ENCODE measurements around the gene ATP2B1. TPM values are rescaled to one million over a fixed set of nuclear protein-coding genes. Genes with fewer than 3 reads are reported as not detected.

ATP2B1 gene
- total and polyA plus RNA-seq, 2 of the 13 experiments (the other 11 are each of a cell fraction or from before 2014, with no cell fraction given), result 12.1 to 60.2 TPM

DNA sequence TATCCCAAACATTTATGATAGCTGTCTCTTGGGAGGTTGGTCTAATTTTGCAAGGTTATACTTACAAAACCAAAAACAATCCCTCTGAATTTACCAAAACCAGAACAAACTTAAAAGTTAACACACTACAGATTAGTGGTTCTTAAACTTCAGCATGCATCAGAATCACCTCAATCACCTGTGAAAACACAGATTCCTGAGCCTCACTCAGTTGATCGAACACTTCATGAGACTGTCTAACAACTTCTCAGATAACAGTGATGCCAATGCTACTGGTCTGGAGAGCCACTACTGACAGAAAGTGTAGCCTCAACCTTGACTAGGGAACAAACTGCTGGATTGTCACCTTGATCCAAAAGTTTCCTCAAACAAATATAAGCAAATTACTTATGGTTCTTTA lies 44.2 kb downstream of the ATP2B1 start:
- intact Hi-C loops (cut with micrococcal nuclease; ENCODE audit: unreplicated experiment) (no loop called here), in situ Hi-C loops (cut with HindIII; ENCODE audit: extremely low pct_ligation_motif_present, low pct_unique_long_range_greater_than_20kb) (no loop called here)
- H4K20me1 ChIP-seq (ENCODE audit: insufficient read depth, low read length), result peaks cover 3% of the 10 kb centered on the region
- 100% methylated on average over 1 of the region's 1 CpG for WGBS (ENCODE audit: low lambda C conversion rate)
- ChIA-PET CTCF (ENCODE audit: low intra/inter-chr PET ratio, low total read pairs) (no interaction called here), POLR2A (no interaction called here)
- BruUV-seq (replicated peaks), result no TSS peak
- peaks cover 71% of the 10 kb centered on the region for H3K79me2 ChIP-seq (ENCODE audit: insufficient read depth, low read length)
- DNase-seq (ENCODE audit: low spot score) (no peak), FAIRE-seq (no peak), ATAC-seq (no peak)
- H3K4me3 ChIP-seq (replicated peaks in 1 of 3; ENCODE audit: insufficient read depth in 1 of 3, low read depth in 2 of 3, low read length in 3 of 3), result no peak overlapping the region
- peak overlapping the region; percentile 2 for H3K27ac ChIP-seq (ENCODE audit: extremely low read length, insufficient read depth, low read length)
- TF ChIP-seq ATF1 (CRISPR knock-in tag; IDR thresholded peaks at IDR 0.05) (no peak), ZNF546 (CRISPR knock-in tag; conservative IDR thresholded peaks at IDR 0.05) (no peak), TMF1 (CRISPR knock-in tag; IDR thresholded peaks at IDR 0.05; ENCODE audit: low read depth) (no peak), YY1 (IDR thresholded peaks at IDR 0.05; ENCODE audit: insufficient read depth, insufficient replicate concordance, low read depth, low read length) (no peak), ZNF432 (CRISPR knock-in tag; IDR thresholded peaks at IDR 0.05; ENCODE audit: borderline replicate concordance) (no peak), RELA (CRISPR knock-in tag; IDR thresholded peaks at IDR 0.05) (no peak)
- TF ChIP-seq, protein P1, sequence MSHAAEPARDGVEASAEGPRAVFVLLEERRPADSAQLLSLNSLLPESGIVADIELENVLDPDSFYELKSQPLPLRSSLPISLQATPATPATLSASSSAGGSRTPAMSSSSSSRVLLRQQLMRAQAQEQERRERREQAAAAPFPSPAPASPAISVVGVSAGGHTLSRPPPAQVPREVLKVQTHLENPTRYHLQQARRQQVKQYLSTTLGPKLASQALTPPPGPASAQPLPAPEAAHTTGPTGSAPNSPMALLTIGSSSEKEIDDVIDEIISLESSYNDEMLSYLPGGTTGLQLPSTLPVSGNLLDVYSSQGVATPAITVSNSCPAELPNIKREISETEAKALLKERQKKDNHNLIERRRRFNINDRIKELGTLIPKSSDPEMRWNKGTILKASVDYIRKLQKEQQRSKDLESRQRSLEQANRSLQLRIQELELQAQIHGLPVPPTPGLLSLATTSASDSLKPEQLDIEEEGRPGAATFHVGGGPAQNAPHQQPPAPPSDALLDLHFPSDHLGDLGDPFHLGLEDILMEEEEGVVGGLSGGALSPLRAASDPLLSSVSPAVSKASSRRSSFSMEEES (CRISPR knock-in tag; IDR thresholded peaks at IDR 0.05), result no peak
- TF ChIP-seq, protein P2, sequence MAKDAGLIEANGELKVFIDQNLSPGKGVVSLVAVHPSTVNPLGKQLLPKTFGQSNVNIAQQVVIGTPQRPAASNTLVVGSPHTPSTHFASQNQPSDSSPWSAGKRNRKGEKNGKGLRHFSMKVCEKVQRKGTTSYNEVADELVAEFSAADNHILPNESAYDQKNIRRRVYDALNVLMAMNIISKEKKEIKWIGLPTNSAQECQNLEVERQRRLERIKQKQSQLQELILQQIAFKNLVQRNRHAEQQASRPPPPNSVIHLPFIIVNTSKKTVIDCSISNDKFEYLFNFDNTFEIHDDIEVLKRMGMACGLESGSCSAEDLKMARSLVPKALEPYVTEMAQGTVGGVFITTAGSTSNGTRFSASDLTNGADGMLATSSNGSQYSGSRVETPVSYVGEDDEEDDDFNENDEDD (CRISPR knock-in tag; IDR thresholded peaks at IDR 0.05; ENCODE audit: borderline replicate concordance), result no peak
- TF ChIP-seq, protein P3, sequence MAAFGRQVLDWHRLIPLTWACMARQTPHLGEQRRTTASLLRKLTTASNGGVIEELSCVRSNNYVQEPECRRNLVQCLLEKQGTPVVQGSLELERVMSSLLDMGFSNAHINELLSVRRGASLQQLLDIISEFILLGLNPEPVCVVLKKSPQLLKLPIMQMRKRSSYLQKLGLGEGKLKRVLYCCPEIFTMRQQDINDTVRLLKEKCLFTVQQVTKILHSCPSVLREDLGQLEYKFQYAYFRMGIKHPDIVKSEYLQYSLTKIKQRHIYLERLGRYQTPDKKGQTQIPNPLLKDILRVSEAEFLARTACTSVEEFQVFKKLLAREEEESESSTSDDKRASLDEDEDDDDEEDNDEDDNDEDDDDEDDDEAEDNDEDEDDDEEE (CRISPR knock-in tag; IDR thresholded peaks at IDR 0.05), result no peak
- no peak overlapping the region for H2AFZ ChIP-seq (ENCODE audit: low read length)
- H3K9me3 ChIP-seq (ENCODE audit: low read length), result no peaks in the 10 kb centered on the region
- no peaks in the 10 kb centered on the region for H3K36me3 ChIP-seq (replicated peaks in 1 of 2; ENCODE audit: control insufficient read depth in 1 of 2, insufficient read depth in 2 of 2, low read length in 2 of 2)
- no peaks in the 10 kb centered on the region for H3K27me3 ChIP-seq (ENCODE audit: control insufficient read depth in 1 of 2, insufficient read depth in 2 of 2, low read length in 2 of 2)
- no peak overlapping the region for H3K9ac ChIP-seq (ENCODE audit: insufficient read depth, low read depth, low read length)
- H3K4me1 ChIP-seq (ENCODE audit: insufficient read depth, low read length), result peaks cover 21% of the 10 kb centered on the region
- no peak overlapping the region for H3K4me2 ChIP-seq (ENCODE audit: low read depth, low read length)
